GM18499 (cell line): ENCODE measurements around the gene COLEC11.
"Not testable (repeated sequence)": the region's sequence is repeated elsewhere in the genome, so short reads cannot be mapped to it uniquely, and the experiment has no call there.

Source experiments
- ATAC-seq: cut with Tn5 transposase; IDR thresholded peaks from one replicate; pipeline ENCODE4 v1.9.1; 2021; ENCODE audit warnings: moderate number of reproducible peaks; ENCODE audit not compliant: insufficient read depth, unreplicated experiment

COLEC11 gene

DNA sequence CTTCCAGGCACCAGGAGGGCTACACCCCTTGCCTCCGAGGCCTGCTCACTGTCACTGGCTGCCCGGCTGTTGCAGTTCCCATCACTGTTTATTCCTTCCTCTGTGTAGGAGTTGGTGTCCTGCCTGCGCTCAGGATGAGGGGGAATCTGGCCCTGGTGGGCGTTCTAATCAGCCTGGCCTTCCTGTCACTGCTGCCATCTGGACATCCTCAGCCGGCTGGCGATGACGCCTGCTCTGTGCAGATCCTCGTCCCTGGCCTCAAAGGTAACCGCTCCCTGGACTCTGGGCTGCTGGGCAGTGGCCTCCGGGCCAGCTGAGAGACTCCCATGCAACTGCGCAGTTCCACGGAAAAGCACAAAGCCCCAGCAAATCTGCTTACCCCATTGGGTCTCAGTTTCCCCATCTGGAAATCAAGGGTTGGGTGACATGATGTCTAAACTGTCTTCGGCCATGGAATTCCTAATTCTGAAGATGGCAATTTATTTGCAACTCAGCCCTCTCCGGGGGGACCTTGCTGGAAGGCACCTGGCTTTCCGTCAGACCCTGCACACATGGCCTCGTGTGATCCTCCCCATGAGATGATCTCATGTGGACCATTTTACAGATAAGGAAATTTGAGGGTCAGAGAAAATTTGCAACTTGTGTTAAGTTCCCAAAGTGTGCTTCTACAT, 9.4 kb downstream of the COLEC11 start:
- ATAC-seq: no peak

DNA sequence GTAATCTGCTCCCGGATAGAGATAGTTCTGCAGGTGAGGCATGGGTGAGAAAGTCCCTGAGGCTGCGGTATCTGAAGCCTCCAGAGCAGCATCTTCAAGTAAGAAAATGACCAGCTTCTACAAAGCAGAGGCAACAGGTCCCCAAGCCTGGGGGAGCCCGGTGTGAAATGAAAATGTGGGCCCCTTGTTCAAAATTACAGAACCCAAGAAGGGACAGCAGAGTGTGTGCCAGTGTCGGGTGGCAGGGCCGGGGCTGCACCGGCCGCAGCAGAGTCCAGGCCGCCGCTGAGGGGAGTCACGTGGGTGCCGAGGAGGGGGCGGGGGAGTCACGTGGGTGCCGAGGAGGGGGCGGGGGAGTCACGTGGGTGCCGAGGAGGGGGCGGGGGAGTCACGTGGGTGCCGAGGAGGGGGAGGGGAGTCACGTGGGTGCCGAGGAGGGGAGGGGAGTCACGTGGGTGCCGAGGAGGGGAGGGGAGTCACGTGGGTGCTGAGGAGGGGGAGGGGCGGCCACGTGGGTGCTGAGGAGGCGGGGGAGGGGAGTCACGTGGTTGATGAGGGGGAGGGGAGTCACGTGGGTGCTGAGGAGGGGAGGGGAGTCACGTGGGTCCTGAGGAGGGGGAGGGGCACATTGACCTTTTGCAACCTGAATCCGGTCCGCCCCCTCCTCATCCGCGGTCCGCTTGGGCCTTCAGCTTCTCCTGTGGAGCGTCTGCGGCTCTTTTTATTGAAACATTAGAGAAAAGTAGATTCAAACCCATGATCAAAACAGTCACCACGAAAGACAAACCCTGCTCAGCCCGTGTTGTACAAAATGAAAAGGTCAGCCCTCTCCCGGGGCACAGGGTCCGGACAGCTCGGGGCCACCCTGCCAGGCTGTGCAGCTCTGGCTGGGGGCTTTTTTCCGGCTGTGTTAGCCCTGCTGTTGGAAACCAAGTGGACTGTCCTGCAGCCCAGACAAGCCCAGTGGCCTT, 10.4 kb downstream of the COLEC11 start:
- no peak for ATAC-seq

DNA sequence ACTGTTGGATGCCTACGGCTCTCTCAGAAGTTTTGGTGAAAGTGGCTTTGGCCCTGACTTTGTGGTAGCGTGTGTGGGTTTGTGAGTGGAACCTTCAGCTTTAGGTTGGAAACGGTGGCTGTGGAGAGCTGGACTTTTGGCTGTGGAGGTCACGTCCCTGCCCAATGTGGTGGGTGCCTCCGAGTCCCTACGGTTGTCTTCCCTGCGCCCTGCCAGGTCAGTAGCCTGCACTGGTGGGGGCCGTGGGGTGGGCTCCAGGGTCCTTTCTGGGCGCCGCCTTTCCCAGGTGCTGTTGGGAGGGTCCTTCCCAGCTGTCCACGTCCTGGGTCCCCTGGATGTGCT, 11.1 kb downstream of the COLEC11 start:
- ATAC-seq: no peak

DNA sequence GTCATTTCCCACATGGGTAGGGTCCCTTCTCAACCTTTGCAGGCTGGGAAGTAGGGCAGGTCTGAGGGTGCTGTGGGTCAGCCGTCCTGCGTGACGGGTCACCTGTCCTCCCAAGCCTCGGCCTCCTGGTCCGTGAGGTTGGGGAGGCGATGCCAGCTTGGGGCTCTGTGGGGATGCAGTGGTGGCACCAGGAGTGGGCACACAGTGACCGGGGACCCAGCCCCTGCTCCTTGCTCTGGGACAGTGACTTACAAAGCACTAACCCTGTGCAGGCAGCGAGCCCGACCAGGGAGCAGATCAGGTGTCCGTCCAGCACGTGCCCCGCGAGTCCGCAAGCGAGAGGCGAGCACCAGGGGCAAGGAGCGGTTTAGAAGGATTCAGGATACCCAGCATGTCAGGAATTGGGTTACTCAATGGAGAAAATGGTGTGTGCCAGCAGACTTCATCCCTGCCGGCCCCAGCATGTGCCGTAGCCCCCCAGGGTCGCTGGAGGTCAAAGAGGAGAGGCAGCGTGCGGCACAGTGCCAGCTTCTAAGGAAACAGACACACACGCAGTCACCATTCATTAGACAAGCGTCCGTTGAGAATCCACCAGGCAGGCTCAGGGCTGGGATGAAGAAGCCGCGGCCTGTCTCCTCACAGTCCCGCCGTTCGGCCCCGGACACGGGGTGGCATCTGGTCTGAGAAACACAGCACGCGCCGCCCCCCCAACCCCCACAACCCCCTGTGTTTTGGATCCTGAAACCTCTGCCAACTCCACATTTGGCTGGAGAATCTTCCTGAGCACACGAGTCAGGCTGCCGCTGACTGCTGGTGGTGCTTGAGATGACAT, 11.7 kb downstream of the COLEC11 start:
- ATAC-seq: no peak

DNA sequence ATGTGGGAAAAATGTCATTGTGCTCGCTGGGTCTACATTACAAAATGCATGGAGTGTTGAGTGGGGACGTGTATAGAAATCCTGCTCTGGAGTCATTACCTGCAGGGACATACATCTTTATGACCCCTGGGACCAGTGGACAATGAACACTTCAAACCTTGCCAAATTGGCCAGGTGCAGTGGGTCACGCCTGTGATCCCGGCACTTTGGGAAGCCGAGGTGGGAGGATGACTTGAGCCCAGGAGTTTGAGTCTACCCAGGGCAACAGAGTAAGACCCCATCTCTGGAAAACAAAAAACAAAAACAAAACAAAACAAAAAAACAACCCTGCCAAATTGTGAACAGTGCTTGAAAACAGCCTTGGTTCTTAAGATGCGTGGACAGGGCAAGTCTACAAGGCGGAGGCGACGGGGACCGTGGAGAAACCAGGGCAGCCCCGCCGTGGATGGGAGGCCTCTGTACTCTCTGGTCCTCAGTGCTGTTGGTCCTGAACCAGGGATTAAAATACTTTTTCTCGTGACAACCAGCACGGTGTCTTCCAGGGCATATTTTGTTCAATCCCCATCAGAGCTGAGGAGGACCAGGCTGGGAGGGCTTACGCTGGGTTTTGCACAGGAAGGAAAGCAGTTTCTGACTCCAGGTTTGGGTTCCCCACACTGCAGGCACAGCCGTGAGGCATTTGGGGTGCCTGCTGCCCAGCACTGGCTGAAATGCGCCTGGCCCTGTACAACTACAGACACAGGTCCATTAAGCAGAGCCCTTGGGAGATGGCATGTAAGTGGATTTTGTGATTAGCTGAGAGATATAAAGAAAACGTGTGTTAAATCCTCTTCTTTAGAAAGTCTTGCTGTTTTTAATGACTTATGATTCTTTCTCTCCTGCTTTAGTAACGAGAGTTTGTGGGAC, 13.7 kb downstream of the COLEC11 start:
- ATAC-seq: no peak

DNA sequence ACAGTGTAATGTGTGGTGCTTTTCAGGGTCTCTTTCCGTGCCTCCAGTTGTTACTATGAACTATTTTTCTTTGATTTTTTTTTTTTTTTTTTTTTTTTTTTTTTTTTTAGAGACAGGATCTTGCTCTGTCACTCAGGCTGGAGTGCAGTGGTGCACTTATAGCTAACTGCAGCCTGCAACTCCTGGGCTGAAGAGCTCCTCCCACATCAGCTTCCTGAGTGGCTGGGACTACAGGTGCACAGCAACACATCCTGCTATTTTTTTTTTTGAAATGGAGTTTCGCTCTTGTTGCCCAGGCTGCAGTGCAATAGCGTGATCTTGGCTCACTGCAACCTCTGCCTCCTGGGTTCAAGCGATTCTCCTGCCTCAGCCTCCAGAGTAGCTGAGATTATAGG, 14.4 kb downstream of the COLEC11 start:
- ATAC-seq: not testable (repeated sequence)

DNA sequence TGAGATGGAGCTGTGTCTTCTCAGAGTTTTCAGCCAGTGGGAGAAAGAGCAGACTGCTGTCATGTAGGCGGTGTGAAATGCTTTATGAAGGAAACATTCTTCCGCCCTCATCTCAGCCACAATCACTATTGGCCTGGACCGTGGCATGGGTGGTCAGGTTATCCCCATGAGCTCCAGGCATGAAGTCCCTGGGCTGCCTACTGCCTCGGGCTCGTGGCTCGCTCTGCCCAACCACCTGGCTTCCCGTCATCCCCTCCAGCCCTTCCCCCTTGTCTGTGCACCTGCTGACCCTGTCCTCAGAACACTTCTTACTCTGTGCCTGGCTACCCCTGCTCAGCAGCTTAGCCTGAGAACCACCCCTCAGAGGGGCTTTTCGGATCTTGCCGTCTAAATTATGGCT, 15.5 kb downstream of the COLEC11 start:
- ATAC-seq: no peak

DNA sequence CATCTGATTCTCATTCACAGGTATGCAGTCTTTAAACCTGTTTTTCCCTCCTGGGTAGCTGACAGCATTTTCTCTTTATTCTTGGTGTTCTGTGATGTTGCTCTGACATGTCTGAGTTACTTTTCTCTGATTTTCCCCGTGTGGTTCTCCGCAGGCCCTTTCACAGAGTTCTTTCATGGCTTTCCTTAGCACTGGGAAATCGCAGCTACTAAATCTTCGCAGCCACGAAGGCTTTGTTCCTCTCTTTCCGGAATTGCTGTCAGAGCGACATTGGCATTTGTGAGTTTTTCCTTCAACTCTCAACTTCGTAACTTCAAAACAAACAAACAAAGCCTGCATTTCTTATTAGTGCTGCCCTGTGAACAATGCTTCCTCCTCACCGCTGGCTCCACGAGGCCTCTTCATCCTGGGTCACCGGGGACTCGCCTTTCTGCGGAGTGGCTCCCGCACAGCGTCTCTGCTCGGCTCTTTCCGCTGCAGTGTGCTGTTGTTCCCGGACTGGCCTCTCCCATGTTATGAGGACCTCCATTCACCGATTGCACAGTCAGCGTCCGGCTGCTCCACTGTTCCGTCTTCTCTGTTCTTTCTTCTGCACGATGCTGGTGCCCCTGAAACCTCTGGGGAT, 16.1 kb downstream of the COLEC11 start:
- ATAC-seq: no peak

DNA sequence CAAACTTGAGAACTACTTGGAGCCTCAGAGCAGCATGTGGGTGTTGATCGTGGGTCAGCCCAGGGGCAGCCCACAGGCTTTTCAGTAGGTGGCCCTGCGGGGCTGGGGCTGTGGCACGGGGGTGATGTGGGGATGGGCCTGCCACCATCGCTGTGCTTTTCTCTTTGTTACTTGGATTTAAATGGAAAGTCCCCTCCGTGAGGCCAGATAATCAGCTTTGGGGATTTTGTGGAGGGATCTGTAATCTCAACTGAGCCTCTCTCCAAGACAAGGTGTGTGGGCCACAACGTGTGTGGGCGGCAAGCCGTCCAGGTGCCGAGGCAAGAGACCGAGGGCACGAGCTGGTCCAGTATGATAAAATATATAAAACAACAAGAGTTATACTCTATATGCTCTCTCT, 16.7 kb downstream of the COLEC11 start:
- no peak for ATAC-seq

DNA sequence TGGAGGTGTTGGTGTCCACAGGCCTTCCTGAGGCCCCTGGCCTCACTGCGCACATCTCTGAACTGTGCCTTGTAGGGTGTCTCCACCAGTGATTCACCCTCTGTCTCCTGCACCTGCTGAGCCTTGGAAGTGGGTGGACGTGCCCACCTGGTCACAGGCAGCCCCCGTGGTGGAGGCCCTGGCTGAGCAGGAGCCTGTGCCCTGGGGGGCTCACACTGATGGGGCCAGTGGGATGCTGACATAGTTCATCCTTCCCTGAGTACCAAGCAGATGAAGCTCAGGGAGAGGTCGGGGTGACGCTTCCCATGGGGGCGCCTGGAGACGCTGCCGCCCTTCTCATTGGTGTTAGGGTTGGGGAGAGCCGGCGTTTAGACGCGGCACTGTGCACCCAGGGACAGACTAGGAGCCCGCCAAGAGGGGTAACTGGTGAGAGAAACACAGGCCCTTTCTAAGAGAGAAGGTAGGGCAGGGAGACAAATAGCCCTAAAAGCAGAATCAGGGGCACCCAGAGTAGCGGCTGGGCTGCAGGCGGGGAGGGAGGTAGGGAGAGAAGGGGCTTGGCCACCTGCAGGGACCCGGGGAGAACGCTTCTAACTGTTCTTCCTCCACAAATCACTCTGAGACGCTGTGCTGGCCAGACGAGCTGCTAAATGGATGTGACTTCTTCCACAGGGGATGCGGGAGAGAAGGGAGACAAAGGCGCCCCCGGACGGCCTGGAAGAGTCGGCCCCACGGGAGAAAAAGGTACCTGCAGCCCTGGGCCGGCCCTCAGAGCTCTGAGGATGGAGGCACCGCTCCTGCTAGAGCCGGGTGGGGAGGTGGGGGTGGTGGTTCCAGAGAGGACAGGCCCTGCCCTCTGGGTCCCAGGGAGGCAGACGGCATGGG, 18.0 kb downstream of the COLEC11 start:
- no peak for ATAC-seq

DNA sequence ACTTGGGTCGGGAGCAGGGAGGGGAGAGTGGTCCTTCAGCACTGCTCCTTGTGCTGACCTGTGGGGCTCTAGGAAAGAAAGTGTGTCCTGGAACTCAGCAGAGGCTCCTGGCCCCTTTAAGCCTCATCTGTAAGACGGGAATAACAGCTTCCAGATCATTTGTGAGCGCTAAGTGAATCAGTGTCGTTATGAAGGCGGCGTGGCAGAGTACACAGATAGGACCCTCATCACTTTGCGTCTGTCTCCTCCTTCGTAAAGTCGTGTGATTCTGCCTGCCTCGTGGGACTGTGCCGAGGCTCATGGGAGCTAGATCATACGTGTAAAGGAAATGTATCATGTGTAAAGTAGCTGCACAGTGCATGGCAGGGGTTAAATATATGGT, 18.6 kb downstream of the COLEC11 start:
- ATAC-seq: no peak

DNA sequence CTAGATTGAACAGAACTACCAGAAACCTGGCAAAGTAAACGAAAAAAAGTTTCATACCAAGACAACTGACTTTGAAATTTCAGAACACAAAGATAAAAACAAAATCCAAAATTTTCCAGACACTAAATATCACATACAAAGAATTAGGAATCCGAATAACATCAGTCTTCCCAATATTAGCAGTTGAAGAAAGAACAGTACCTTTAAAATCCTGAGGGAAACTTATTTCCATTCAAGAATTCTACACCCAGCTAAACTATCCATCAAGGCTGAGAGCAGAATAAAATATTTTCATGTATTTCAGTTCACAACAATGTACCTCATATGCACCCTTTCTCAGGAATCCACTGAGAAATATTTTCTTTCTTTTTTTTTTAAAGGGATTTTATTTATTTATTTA, 19.8 kb downstream of the COLEC11 start:
- not testable (repeated sequence) for ATAC-seq

DNA sequence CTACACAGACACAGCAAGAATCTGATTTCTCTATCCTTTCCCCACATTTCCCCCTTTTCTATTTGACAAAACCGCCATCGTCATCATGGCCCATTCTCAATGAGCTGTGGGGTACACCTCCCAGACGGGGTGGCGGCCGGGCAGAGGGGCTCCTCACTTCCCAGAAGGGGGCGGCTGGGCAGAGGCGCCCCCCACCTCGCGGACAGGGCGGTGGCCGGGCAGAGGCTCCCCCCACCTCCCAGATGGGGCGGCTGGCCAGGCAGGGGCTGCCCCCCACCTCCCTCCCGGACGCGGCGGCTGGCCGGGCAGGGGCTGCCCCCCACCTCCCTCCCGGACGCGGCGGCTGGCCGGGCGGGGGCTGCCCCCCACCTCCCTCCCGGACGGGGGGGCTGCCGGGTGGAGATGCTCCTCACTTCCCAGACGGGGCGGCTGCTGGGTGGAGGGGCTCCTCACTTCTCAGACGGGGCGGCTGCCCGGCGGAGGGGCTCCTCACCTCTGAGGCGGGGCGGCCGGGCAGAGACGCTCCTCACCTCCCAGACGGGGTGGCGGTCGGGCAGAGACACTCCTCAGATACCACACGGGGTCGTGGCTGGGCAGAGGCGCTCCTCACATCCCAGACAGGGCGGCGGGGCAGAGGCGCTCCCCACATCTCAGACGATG, 20.8 kb downstream of the COLEC11 start:
- ATAC-seq: not testable (repeated sequence)

DNA sequence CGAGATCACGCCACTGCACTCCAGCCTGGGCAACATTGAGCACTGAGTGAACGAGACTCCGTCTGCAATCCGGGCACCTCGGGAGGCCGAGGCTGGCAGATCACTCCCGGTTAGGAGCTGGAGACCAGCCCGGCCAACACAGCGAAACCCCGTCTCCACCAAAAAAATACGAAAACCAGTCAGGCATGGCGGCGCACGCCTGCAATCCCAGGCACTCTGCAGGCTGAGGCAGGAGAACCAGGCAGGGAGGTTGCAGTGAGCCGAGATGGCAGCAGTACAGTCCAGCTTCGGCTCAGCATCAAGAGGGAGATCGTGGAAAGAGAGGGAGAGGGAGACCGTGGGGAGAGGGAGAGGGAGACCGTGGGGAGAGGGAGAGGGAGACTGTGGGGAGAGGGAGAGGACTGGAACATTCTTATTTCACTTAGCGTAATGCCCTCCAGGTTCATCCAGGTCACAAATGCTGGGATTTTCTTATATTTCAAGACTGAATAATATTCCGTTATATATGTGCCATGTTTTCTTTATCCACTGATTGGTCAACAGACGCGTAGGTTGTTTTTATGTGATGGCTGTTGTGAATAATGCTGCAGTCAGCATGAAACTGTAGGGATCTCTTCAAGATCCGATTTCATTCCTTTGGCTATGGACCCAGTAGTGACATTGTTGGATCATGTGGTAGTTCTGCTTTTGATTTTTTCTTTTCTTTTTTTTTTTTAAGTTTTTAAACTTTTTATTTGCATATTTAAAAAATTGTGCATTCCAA, 21.7 kb downstream of the COLEC11 start:
- not testable (repeated sequence) for ATAC-seq

DNA sequence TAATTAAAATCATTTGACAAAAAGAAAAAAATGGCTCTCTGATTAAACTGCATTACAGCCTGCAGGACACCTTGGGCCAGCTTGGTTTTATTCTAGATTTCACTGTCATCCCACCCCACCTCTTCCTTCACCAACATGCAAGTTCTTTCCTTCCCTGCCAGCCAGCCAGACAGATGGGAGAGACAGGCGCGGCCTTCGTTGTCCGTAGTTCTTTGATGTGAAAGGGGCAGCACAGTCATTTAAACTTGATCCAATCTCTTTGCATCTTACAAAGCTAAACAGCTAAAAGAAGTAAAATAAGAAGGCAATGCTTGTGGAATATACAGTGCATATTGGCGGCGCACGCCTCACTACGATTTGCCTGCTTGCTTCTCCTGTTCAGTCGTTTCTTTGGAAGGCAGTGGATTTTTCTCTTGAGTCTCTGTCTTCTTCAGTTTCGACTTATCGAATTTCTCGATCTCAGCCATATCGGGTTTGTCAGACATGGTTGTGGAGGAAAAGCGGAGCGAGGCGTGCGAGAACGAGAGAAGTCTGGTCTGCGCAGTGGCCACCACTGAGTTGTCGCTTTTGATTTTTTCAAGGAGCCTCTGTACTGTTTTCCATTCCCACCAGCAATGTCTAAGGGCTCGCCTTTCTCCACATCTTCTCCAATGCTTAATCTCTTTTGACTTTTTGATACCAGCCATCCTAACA, 22.4 kb downstream of the COLEC11 start:
- ATAC-seq: no peak

DNA sequence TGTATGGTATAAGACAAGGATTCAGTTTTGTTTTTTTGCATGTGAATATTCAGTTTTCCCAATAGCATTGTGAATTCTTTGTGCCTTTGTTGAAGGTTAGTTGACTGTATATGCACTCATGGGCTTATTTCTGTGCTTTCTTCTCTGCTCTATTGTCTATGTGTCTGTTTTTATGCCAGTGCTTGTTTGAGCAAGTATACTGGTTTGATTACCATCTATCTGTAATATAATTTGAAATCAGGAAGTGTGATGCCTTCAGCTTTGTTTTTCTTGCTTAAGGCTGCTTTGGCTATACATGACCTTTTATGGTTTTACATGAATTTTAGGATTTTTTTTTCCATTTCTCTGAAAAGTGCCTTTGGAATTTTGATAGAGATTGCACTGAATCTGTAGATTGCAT, 23.5 kb downstream of the COLEC11 start:
- no peak for ATAC-seq

DNA sequence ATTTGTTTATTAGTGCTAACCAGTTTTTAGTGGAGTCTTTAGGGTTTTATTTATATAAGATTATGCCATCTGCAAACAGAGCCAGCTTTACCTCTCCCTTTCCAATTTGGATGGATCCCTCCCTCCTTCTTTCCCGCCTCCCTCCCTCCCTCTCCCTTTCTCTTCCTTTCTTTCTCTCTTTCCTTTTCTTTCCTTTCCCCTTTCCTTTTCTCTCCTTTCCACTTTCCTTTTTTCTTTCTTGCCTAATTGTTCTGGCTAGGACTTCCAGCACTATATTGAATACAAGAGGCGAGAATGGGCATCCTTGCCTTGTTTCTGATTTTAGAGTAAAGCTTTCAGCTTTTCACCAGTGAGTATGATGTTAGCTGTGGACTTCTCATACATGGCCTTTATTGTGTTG, 24.1 kb downstream of the COLEC11 start:
- ATAC-seq: no peak
